Panc1 (cell line): ENCODE results near the gene WWOX.

Source experiments
- CTCF ChIP-seq: fragments of 450-650 bp; IDR thresholded peaks from 2 replicates; pipeline ENCODE4 v1.5.1; 2017; ENCODE audit warnings: mild to moderate bottlenecking
- TCF7L2 ChIP-seq: IDR thresholded peaks from 2 replicates; pipeline ENCODE4 v1.6.1; 2011; ENCODE audit warnings: mild to moderate bottlenecking, low read depth, low read length, inconsistent platforms

- TF ChIP-seq CTCF (no peak), TCF7L2 (no peak)
These were observed 385.9 kb downstream of the WWOX start for GRCh38 chr16:78485188-78485916.
